Right forelimb (tissue), 1 donor: ENCODE data around the gene HNF1A.

ENCODE experiments used
- DNase-seq: peaks from one replicate; pipeline ENCODE4 v3.0.0-alpha.2; 2018

The HNF1A gene

DNA sequence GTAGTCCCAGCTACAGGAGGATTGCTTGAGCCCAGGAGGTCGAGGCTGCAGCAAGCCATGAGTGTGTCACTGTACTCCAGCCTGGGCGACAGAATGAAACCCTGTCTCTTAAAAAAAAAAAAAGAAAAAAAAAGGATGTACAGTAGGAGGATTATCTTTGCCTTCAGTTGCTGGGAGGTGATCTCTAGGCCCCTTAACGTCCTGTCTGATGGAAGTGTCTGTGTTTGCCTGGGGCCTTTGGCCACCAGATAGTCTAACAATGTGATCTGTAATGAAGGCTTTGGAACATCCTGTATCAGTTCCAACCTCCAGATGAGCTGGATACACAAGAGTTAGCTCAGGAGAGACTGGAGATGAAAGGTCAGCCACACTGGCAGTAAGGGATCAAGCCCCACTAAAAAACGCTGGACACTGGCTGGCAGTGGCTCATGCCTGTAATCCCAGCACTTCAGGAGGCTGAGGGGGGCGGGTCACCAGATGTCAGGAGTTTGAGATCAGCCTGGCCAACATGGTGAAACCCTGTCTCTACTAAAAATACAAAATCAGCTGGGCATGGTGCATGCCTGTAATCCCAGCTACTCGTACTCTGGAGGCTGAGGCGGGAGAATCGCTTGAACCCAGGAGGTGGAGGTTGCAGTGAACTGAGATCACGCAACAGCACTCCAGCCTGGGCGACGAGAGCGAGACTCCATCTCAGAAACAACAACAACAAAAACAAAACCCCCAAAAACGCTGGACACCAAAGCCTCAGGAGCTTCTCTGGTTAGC lies 19.0 kb upstream of the HNF1A start:
- no peak for DNase-seq

GRCh38 chr12:120960657-120961056 lies 17.7 kb upstream of the HNF1A start:
- no peak for DNase-seq

GRCh38 chr12:120961604-120962531 lies 16.5 kb upstream of the HNF1A start:
- DNase-seq = no peak

GRCh38 chr12:120962532-120963020 lies 15.8 kb upstream of the HNF1A start:
- DNase-seq = no peak

DNA sequence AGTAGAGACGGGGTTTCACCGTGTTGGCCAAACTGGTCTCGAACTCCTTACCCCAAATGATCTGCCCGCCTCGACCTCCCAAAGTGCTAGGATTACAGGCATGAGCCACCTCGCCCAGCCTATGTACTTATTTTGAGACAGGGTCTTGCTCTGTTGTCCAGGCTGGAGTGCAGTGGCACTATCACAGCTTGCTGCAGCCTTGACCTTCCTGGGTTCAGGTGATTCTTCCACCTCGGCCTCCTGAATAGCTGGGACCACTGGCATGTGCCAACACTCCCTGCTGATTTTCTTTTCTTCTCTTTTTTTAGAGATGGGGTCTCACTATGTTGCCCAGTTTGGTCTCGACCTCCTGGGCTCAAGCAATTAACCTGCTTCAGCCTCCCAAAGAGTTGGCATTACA lies 14.0 kb upstream of the HNF1A start:
- DNase-seq = no peak

GRCh38 chr12:120965534-120966091 lies 12.7 kb upstream of the HNF1A start:
- no peak for DNase-seq

DNA sequence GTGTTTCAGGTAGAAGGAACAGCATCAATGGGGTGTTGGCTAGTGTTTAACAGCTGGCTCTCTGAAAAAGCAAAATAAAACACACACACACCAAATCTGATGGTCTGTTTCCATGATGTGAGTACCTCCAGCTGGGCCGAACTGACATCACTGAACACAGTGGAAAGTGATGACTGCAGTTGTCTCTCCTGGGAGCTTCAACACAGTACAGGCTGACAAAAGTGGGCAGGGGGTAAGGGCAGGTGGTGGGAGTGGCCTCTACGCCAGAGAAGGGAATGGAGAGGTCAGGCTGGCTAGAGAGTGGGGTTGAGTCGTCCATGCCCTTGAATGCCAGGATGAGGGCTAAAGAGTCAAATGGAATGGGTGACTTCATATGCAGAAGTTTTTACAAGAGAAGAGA lies 8.0 kb upstream of the HNF1A start:
- DNase-seq = no peak

DNA sequence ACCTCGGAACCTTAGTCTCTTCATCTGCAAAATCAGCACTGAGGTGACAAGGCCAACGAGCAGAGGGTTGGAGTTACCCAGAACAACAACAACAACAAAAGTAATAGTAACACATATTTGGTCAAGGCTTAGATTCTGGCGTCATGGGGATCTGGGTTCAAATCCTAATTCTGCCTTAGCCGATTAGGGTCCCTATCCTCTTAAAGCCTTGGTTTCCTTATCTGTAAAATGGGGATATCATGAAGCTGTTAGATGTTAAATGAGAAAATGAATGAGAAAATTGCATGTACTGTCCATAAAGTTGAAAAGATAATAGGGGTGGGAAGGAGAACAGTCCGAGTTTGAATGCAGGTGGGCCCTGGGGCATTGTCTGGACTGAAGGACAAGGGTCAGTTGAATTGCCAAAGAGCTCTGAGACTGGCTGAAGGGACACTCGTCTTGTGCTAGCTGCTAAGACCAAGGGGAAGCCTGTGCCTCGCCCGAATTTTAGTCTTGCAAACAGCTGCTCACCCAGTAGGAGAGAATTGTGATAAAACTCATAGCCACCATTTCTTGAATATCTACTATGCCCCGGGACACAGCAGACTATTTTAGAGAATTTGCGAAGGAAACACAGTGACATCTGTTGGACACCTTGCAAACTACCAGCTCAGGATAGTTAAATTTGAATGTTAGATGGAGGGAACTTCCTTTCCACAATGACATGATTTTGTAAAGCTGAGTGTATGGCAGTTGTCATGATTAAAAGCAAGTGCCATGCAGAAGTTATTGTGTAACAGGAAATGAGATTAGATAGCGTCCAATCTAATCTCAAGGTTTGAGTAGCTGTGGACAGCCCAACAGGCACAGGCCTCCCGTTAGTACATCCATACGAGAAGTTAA lies 6.8 kb upstream of the HNF1A start:
- no peak for DNase-seq

GRCh38 chr12:120972870-120973543 lies 5.3 kb upstream of the HNF1A start:
- no peak for DNase-seq

- DNase-seq = no peak
Measured at GRCh38 chr12:120977531-120978295, 630 bp upstream of the HNF1A start.

GRCh38 chr12:120979220-120979861 lies 998 bp downstream of the HNF1A start:
- no peak for DNase-seq

DNA sequence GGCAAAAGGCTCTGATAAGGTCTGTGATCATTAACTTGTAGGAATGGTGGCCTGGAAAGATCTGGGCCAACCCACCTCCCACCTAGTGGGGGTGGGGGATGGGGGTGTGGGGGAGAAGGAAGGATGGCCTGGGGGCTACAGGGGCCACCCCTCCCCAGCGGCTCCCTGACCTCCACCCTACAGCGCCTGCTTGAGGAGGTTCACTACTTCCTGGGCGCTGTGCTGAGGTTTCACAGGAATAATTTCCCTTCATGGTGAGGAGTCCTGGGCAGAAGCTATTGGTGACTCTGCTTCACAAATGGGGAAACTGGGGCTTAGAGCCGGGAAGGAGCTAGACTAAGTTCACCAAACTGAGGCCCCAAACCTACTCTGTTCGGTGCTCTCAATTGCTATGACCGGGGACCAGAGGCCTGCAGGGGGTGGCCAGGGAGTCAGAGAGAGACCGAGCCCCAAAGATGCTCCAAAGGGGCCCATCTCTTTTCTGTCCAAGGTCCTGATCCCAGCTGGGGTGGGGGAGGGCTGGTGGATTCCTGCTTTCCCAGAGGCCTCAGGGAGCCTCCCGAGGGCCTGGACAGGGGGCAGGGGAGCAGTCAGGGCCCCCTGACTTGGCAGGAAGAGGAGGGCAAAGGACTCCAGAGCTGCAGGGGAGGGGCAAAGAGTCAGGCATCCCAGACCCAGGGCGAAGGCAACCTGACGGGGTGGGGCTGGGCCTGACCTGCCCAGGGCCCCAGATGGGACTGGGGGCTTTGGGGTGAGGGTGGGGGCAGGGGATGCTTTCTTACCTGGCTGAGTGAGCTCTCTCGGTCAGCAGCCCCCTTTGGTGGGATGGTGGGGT lies 1.7 kb downstream of the HNF1A start:
- no peak for DNase-seq

- no peak for DNase-seq
Measured at GRCh38 chr12:120980800-120981368, 2.5 kb downstream of the HNF1A start.

DNA sequence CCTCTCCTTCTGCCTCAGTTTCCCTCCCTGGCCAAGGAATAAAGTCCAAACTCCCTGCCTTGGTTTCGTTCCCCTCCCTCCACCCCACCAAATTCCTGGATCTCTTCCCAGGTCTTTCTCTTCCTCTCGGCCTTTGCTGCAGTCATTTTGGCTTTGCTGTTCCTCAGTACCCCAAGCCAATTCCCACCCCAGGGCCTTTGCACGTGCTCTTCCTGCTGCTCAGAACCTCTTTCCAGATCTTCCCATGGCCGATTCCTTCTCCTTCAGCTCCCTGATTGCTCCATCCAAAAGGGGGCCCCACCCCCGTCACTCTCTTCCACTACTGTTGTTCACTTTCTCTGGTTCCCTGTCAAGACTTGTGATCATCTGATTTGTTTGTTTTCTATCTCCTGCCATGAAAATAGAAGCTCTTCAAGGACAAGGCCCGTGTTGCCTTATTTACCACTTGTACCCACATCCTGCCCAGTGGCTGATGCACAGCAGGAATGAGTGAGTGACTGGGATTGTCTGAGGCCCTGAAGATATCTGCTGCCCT lies 3.1 kb downstream of the HNF1A start:
- no peak for DNase-seq

GRCh38 chr12:120982659-120983058 lies 4.3 kb downstream of the HNF1A start:
- DNase-seq = no peak

GRCh38 chr12:120983759-120984158 lies 5.4 kb downstream of the HNF1A start:
- no peak for DNase-seq

GRCh38 chr12:120984351-120984898 lies 6.1 kb downstream of the HNF1A start:
- no peak for DNase-seq

DNA sequence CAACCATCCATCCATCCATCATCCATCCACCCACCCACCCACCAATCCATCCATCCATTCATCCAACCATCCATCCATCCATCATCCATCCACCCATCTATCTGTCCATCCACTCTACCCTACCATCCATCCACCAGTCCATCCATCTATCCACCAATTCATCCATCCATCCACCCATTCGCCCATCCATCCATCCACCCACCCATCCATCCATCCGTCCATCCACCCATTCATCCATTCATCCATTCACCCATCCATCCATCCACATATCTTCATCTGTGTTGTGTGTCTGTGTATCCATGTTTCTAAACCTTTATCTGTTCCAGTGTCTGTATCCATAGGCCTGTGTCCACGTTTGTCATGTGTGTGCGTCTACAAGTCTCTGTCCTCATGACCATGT lies 9.9 kb downstream of the HNF1A start:
- DNase-seq = no peak

DNA sequence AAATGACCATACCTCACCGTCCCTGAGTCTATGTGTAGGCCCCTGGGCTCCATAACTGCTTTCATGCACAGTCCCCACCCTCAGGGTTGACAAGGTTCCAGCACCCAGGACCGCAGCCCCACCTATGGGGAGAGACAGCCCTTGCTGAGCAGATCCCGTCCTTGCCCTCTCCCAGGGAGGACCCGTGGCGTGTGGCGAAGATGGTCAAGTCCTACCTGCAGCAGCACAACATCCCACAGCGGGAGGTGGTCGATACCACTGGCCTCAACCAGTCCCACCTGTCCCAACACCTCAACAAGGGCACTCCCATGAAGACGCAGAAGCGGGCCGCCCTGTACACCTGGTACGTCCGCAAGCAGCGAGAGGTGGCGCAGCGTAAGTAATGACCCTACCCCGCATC lies 10.3 kb downstream of the HNF1A start:
- no peak for DNase-seq
